Stimulated activated memory B cell treated with anti-CD40 and anti-IgM and Interleukin-4, amounts not matched to agents 10 μg/mL and 1 μg/mL and 100 μg/mL, for 72 hours (primary cell): ENCODE data around the gene MSMP.

Experiments
- ATAC-seq: fragments of 150-1000 bp; cut with Tn5 transposase; 2 replicates; pipeline ENCODE4 v1.10.0; 2021
- H3K27ac Mint-ChIP-seq: one replicate; pipeline ENCODE4 v1.8.0; 2022; ENCODE audit warnings: mild to moderate bottlenecking, mixed read lengths
- H3K27me3 Mint-ChIP-seq: one replicate; pipeline ENCODE4 v1.8.0; 2022; ENCODE audit warnings: mixed read lengths
- H3K36me3 Mint-ChIP-seq: one replicate; pipeline ENCODE4 v1.8.0; 2022; ENCODE audit warnings: mixed read lengths
- H3K4me1 Mint-ChIP-seq: one replicate; pipeline ENCODE4 v1.8.0; 2022; ENCODE audit warnings: mixed read lengths
- H3K4me3 Mint-ChIP-seq: one replicate; pipeline ENCODE4 v1.8.0; 2022; ENCODE audit warnings: mild to moderate bottlenecking, moderate library complexity, mixed read lengths
- H3K9me3 Mint-ChIP-seq: one replicate; pipeline ENCODE4 v1.8.0; 2022; ENCODE audit warnings: mixed read lengths

MSMP gene

GRCh38 chr9:35726931-35727330 lies 27.1 kb downstream of the MSMP start:
- H3K27me3 Mint-ChIP-seq: no peaks in the 10 kb centered on the region
- no peaks in the 10 kb centered on the region for H3K9me3 Mint-ChIP-seq
- H3K27ac Mint-ChIP-seq: no peak overlapping the region
- H3K4me3 Mint-ChIP-seq: peak overlapping the region; percentile 65
- H3K36me3 Mint-ChIP-seq: peaks cover 33% of the 10 kb centered on the region
- ATAC-seq: peak; percentile 78
- H3K4me1 Mint-ChIP-seq: peaks cover 4% of the 10 kb centered on the region

GRCh38 chr9:35725362-35725761 lies 28.7 kb downstream of the MSMP start:
- Mint-ChIP-seq H3K4me3 (no peak overlapping the region), H3K36me3 (peaks cover 46% of the 10 kb centered on the region)

GRCh38 chr9:35723908-35724307 lies 30.2 kb downstream of the MSMP start:
- H3K4me1 Mint-ChIP-seq: peaks cover 24% of the 10 kb centered on the region
- no peak overlapping the region for H3K4me3 Mint-ChIP-seq
- no peaks in the 10 kb centered on the region for H3K27me3 Mint-ChIP-seq
- no peak overlapping the region for H3K27ac Mint-ChIP-seq
- H3K36me3 Mint-ChIP-seq: peaks cover 57% of the 10 kb centered on the region
- no peaks in the 10 kb centered on the region for H3K9me3 Mint-ChIP-seq
- no peak for ATAC-seq

More at GRCh38 chr9:35725362-35725761, 28.7 kb downstream of the MSMP start:
- no peaks in the 10 kb centered on the region for H3K9me3 Mint-ChIP-seq
- ATAC-seq: no peak
- no peaks in the 10 kb centered on the region for H3K27me3 Mint-ChIP-seq
- peaks cover 10% of the 10 kb centered on the region for H3K4me1 Mint-ChIP-seq
- peak overlapping the region; percentile 47 for H3K27ac Mint-ChIP-seq

GRCh38 chr9:35723426-35723825 lies 30.6 kb downstream of the MSMP start:
- H3K27ac Mint-ChIP-seq: no peak overlapping the region
- H3K36me3 Mint-ChIP-seq: peaks cover 58% of the 10 kb centered on the region

GRCh38 chr9:35719546-35719945 lies 34.5 kb downstream of the MSMP start:
- peaks cover 39% of the 10 kb centered on the region for H3K4me1 Mint-ChIP-seq
- peak overlapping the region; percentile 85 for H3K27ac Mint-ChIP-seq
- H3K4me3 Mint-ChIP-seq: peak overlapping the region; percentile 12
- no peaks in the 10 kb centered on the region for H3K27me3 Mint-ChIP-seq
- H3K36me3 Mint-ChIP-seq: peaks cover 76% of the 10 kb centered on the region
- no peaks in the 10 kb centered on the region for H3K9me3 Mint-ChIP-seq
- no peak for ATAC-seq

More at GRCh38 chr9:35723426-35723825, 30.6 kb downstream of the MSMP start:
- no peak for ATAC-seq
- H3K4me3 Mint-ChIP-seq: no peak overlapping the region
- H3K4me1 Mint-ChIP-seq: peaks cover 29% of the 10 kb centered on the region
- no peaks in the 10 kb centered on the region for H3K9me3 Mint-ChIP-seq
- no peaks in the 10 kb centered on the region for H3K27me3 Mint-ChIP-seq

GRCh38 chr9:35718721-35719511 lies 35.2 kb downstream of the MSMP start:
- no peaks in the 10 kb centered on the region for H3K27me3 Mint-ChIP-seq
- peaks cover 78% of the 10 kb centered on the region for H3K36me3 Mint-ChIP-seq
- peak overlapping the region; percentile 85 for H3K27ac Mint-ChIP-seq
- H3K9me3 Mint-ChIP-seq: no peaks in the 10 kb centered on the region
- H3K4me1 Mint-ChIP-seq: peaks cover 39% of the 10 kb centered on the region
- ATAC-seq: peak; percentile 99
- peak overlapping the region; percentile 25 for H3K4me3 Mint-ChIP-seq

GRCh38 chr9:35717132-35717870 lies 36.8 kb downstream of the MSMP start:
- H3K27ac Mint-ChIP-seq: peak overlapping the region; percentile 85

GRCh38 chr9:35716230-35716629 lies 37.8 kb downstream of the MSMP start:
- Mint-ChIP-seq H3K4me1 (peaks cover 35% of the 10 kb centered on the region), H3K27me3 (no peaks in the 10 kb centered on the region), H3K27ac (peak overlapping the region; percentile 85), H3K4me3 (no peak overlapping the region), H3K36me3 (peaks cover 86% of the 10 kb centered on the region), H3K9me3 (no peaks in the 10 kb centered on the region)
- no peak for ATAC-seq

More at GRCh38 chr9:35717132-35717870, 36.8 kb downstream of the MSMP start:
- ATAC-seq: no peak
- Mint-ChIP-seq H3K27me3 (no peaks in the 10 kb centered on the region), H3K4me3 (no peak overlapping the region), H3K36me3 (peaks cover 86% of the 10 kb centered on the region), H3K9me3 (no peaks in the 10 kb centered on the region), H3K4me1 (peaks cover 38% of the 10 kb centered on the region)

- Mint-ChIP-seq H3K9me3 (no peaks in the 10 kb centered on the region), H3K27ac (peak overlapping the region; percentile 42), H3K36me3 (peaks cover 84% of the 10 kb centered on the region)
Measured at GRCh38 chr9:35714579-35715252, 39.4 kb downstream of the MSMP start.

GRCh38 chr9:35714123-35714522 lies 40.0 kb downstream of the MSMP start:
- ATAC-seq: no peak
- peaks cover 82% of the 10 kb centered on the region for H3K36me3 Mint-ChIP-seq
- H3K4me3 Mint-ChIP-seq: no peak overlapping the region
- H3K9me3 Mint-ChIP-seq: no peaks in the 10 kb centered on the region
- H3K27ac Mint-ChIP-seq: no peak overlapping the region
- no peaks in the 10 kb centered on the region for H3K27me3 Mint-ChIP-seq
- peaks cover 23% of the 10 kb centered on the region for H3K4me1 Mint-ChIP-seq

More at GRCh38 chr9:35714579-35715252, 39.4 kb downstream of the MSMP start:
- Mint-ChIP-seq H3K4me1 (peaks cover 29% of the 10 kb centered on the region), H3K4me3 (no peak overlapping the region), H3K27me3 (no peaks in the 10 kb centered on the region)
- ATAC-seq: no peak

- H3K27ac Mint-ChIP-seq: peak overlapping the region; percentile 70
- peaks cover 88% of the 10 kb centered on the region for H3K36me3 Mint-ChIP-seq
Measured at GRCh38 chr9:35713578-35713977, 40.5 kb downstream of the MSMP start.

GRCh38 chr9:35712762-35713400 lies 41.2 kb downstream of the MSMP start:
- H3K4me3 Mint-ChIP-seq: no peak overlapping the region
- no peaks in the 10 kb centered on the region for H3K27me3 Mint-ChIP-seq
- H3K27ac Mint-ChIP-seq: peak overlapping the region; percentile 70
- no peak for ATAC-seq
- H3K9me3 Mint-ChIP-seq: no peaks in the 10 kb centered on the region
- H3K4me1 Mint-ChIP-seq: peaks cover 10% of the 10 kb centered on the region
- peaks cover 88% of the 10 kb centered on the region for H3K36me3 Mint-ChIP-seq

More at GRCh38 chr9:35713578-35713977, 40.5 kb downstream of the MSMP start:
- no peak for ATAC-seq
- Mint-ChIP-seq H3K27me3 (no peaks in the 10 kb centered on the region), H3K4me3 (no peak overlapping the region), H3K4me1 (peaks cover 17% of the 10 kb centered on the region), H3K9me3 (no peaks in the 10 kb centered on the region)

- Mint-ChIP-seq H3K27ac (peak overlapping the region; percentile 29), H3K27me3 (no peaks in the 10 kb centered on the region), H3K4me1 (peaks cover 10% of the 10 kb centered on the region), H3K36me3 (peaks cover 89% of the 10 kb centered on the region), H3K9me3 (no peaks in the 10 kb centered on the region), H3K4me3 (no peak overlapping the region)
- ATAC-seq: peak; percentile 73
Measured at GRCh38 chr9:35711501-35712428, 42.3 kb downstream of the MSMP start.
